K562 (cell line): ENCODE data around the gene EYA3. TPM values are rescaled to one million over a fixed set of nuclear protein-coding genes. Genes with fewer than 3 reads are reported as not detected.

Source experiments
- ARID2 ChIP-seq: fragments of 450-650 bp; IDR thresholded peaks from 2 replicates; pipeline ENCODE4 v1.6.1; 2017; ENCODE audit warnings: antibody characterized with exemption, mild to moderate bottlenecking
- ATF7 ChIP-seq: fragments of 450-650 bp; IDR thresholded peaks from 2 replicates; pipeline ENCODE4 v1.7.1; 2014; ENCODE audit warnings: mild to moderate bottlenecking, moderate library complexity
- EP400 ChIP-seq: fragments of 450-650 bp; IDR thresholded peaks from 2 replicates; pipeline ENCODE4 v1.6.1; 2017; ENCODE audit warnings: antibody characterized with exemption, mild to moderate bottlenecking, moderate library complexity
- FOXK2 ChIP-seq, 2 experiments: fragments of 450-650 bp; IDR thresholded peaks in 1 of 2; conservative IDR thresholded peaks in 1 of 2; 2 replicates each; pipeline ENCODE4 v1.6.1; 2016; ENCODE audit warnings: low read depth in 2 of 2, mild to moderate bottlenecking in 1 of 2
- GATAD2A ChIP-seq: fragments of 450-650 bp; IDR thresholded peaks from 2 replicates; pipeline ENCODE4 v1.6.1; 2017
- HSF4 ChIP-seq: fragments of 250-450 bp; sonication (Bioruptor Pico); IDR thresholded peaks from 2 replicates; pipeline ENCODE4 v2.1.2; 2022; ENCODE audit warnings: mild to moderate bottlenecking, moderate library complexity, borderline replicate concordance
- KLF10 ChIP-seq: fragments of 250-450 bp; sonication (Bioruptor Pico); IDR thresholded peaks from 2 replicates; pipeline ENCODE4 v1.6.1; 2021; ENCODE audit warnings: matching md5 sums
- MAFK ChIP-seq: IDR thresholded peaks from 2 replicates; pipeline ENCODE4 v1.6.1; 2011; ENCODE audit warnings: low read length, improper control_type of control experiment
- NCOA2 ChIP-seq, 2 experiments: fragments of 450-650 bp; IDR thresholded peaks; 2 replicates each; pipeline ENCODE4 v1.6.1; 2018; ENCODE audit warnings: mild to moderate bottlenecking in 2 of 2, moderate library complexity in 1 of 2; ENCODE audit not compliant: partially characterized antibody in 2 of 2
- NCOA4 ChIP-seq: fragments of 450-650 bp; IDR thresholded peaks from 2 replicates; pipeline ENCODE4 v1.6.1; 2018; ENCODE audit warnings: mild to moderate bottlenecking; ENCODE audit not compliant: partially characterized antibody
- NFIC ChIP-seq: fragments of 450-650 bp; IDR thresholded peaks from 2 replicates; pipeline ENCODE4 v1.6.1; 2017; ENCODE audit warnings: mild to moderate bottlenecking, inconsistent platforms
- PRPF4 ChIP-seq: fragments of 200-400 bp; formaldehyde crosslinking; IDR thresholded peaks from one replicate; pipeline ENCODE4 v1.6.1; 2017; ENCODE audit warnings: low read length, low read depth, mild to moderate bottlenecking; ENCODE audit not compliant: insufficient read depth, poor library complexity, severe bottlenecking
- RFX7 ChIP-seq: fragments of 250-450 bp; sonication (Bioruptor Pico); IDR thresholded peaks from 2 replicates; pipeline ENCODE4 v1.5.1; 2021; ENCODE audit warnings: mild to moderate bottlenecking
- SNRNP70 ChIP-seq: fragments of 200-400 bp; formaldehyde crosslinking; optimal IDR thresholded peaks from 2 replicates; pipeline ENCODE3; 2017; ENCODE audit warnings: low read depth, low read length
- TAL1 ChIP-seq: fragments of 450-650 bp; IDR thresholded peaks from 2 replicates; pipeline ENCODE4 v1.6.1; 2016; ENCODE audit warnings: mild to moderate bottlenecking
- TFAM ChIP-seq: fragments of 250-450 bp; sonication (Bioruptor Pico); conservative IDR thresholded peaks from 2 replicates; pipeline ENCODE4 v1.5.0; 2021; ENCODE audit warnings: mild to moderate bottlenecking, moderate library complexity
- ZFP30 ChIP-seq: fragments of 250-450 bp; sonication (Bioruptor Pico); IDR thresholded peaks from 2 replicates; pipeline ENCODE4 v1.8.0; 2022; ENCODE audit warnings: moderate library complexity, mild to moderate bottlenecking, inconsistent platforms, borderline replicate concordance
- ZNF436 ChIP-seq: fragments of 250-450, 450-650 bp; sonication (Bioruptor Pico); formaldehyde crosslinking; IDR thresholded peaks from 2 replicates; pipeline ENCODE4 v1.7.0; 2020; ENCODE audit warnings: mild to moderate bottlenecking
- ZNF445 ChIP-seq: fragments of 250-450 bp; sonication (Bioruptor Pico); IDR thresholded peaks from 2 replicates; pipeline ENCODE4 v1.4.0; 2020; ENCODE audit warnings: low read depth, mild to moderate bottlenecking, moderate library complexity
- ZNF717 ChIP-seq: fragments of 250-450 bp; sonication (Bioruptor Pico); IDR thresholded peaks from 2 replicates; pipeline ENCODE4 v1.5.0; 2021
- ZNF778 ChIP-seq: fragments of 450-650 bp; formaldehyde crosslinking; IDR thresholded peaks from 2 replicates; pipeline ENCODE4 v1.4.0; 2020; ENCODE audit warnings: mild to moderate bottlenecking, moderate library complexity
- polyA plus RNA-seq, 8 experiments: library from polyadenylated mRNA; depleted of rRNA in 4 of 8; stranded (reverse) in 5 of 8; unstranded in 3 of 8; fragments of >200 nt; fragmentation: Nextera tagmentation in 2 of 8; fragmentation: Illumina TruSeq in 1 of 8; extraction: Ambion mirVana in 2 of 8; extraction: Trizol in 1 of 8; gene quantifications; 2 replicates each; pipeline versions ENCODE4 v1.2.1 to v1.2.3, GENCODE V29; 2011 to 2014; ENCODE audit warnings: inconsistent platforms in 1 of 8, missing spikeins in 1 of 8
- total RNA-seq, 7 experiments: library from RNA; depleted of rRNA in 6 of 7; stranded (reverse); fragments of >200 nt in 6 of 7; fragmentation: Illumina TruSeq in 2 of 7; extraction: Trizol in 2 of 7; gene quantifications; 2 replicates each; pipeline versions ENCODE4 v1.2.1 to v1.2.3, GENCODE V29; 2011 to 2021; ENCODE audit warnings: low replicate concordance in 1 of 7
- TF ChIP-seq, protein P1 (sequence below): fragments of 250-450 bp; sonication (Bioruptor Pico); IDR thresholded peaks from 2 replicates; pipeline ENCODE4 v1.5.0; 2020; ENCODE audit warnings: mild to moderate bottlenecking, borderline replicate concordance
- TF ChIP-seq, protein P2 (sequence below): sonication (generic); formaldehyde crosslinking; IDR thresholded peaks from 2 replicates; pipeline ENCODE4 v1.8.0; 2022; ENCODE audit warnings: missing genetic modification reagents, mild to moderate bottlenecking, borderline replicate concordance
- TF ChIP-seq, protein P3 (sequence below): sonication (generic); formaldehyde crosslinking; IDR thresholded peaks from 2 replicates; pipeline ENCODE4 v1.8.0; 2023; ENCODE audit warnings: mild to moderate bottlenecking, missing genetic modification reagents
- TF ChIP-seq, protein P4 (sequence below): sonication (generic); formaldehyde crosslinking; IDR thresholded peaks from 2 replicates; pipeline ENCODE4 v1.8.0; 2022; ENCODE audit warnings: mild to moderate bottlenecking, missing genetic modification reagents

Gene EYA3
- total and polyA plus RNA-seq, 9 of the 15 experiments (the other 6 are each of a cell fraction or from before 2014, with no cell fraction given), result 21.7 to 64.0 (median 43.6) TPM

DNA sequence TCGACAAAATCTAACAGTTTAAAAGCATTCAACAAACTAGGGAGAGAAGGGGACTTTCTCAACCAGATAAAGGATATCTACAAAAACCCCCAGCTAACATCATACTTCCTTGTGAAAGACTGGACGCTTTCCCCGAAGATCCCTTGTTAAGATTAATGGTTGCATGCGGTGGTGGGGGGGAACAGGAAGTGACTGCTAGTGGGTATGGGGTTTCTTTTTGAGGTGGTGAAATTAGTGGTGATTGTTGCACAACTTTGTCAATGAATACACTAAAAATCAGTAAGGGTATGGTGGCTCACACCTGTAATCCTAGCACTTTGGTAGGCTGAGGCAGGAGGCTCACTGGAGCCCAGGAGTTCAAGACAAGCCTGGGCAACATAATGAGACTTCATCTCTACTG lies 26.9 kb upstream of the EYA3 start (continued):
- TF ChIP-seq, protein P1, sequence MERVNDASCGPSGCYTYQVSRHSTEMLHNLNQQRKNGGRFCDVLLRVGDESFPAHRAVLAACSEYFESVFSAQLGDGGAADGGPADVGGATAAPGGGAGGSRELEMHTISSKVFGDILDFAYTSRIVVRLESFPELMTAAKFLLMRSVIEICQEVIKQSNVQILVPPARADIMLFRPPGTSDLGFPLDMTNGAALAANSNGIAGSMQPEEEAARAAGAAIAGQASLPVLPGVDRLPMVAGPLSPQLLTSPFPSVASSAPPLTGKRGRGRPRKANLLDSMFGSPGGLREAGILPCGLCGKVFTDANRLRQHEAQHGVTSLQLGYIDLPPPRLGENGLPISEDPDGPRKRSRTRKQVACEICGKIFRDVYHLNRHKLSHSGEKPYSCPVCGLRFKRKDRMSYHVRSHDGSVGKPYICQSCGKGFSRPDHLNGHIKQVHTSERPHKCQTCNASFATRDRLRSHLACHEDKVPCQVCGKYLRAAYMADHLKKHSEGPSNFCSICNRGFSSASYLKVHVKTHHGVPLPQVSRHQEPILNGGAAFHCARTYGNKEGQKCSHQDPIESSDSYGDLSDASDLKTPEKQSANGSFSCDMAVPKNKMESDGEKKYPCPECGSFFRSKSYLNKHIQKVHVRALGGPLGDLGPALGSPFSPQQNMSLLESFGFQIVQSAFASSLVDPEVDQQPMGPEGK (CRISPR knock-in tag), result no peak
- no peak for TF ChIP-seq MAFK
- TF ChIP-seq TFAM (CRISPR knock-in tag), result no peak
- peak; percentile 45 for TF ChIP-seq TAL1
- TF ChIP-seq KLF10, result no peak
- TF ChIP-seq ZFP30, result no peak
- TF ChIP-seq NCOA2 (IDR thresholded peaks at IDR 0.05; ENCODE audit: partially characterized antibody in 2 of 2), result no peak
- TF ChIP-seq, protein P2, sequence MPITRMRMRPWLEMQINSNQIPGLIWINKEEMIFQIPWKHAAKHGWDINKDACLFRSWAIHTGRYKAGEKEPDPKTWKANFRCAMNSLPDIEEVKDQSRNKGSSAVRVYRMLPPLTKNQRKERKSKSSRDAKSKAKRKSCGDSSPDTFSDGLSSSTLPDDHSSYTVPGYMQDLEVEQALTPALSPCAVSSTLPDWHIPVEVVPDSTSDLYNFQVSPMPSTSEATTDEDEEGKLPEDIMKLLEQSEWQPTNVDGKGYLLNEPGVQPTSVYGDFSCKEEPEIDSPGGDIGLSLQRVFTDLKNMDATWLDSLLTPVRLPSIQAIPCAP (CRISPR knock-in tag), result no peak
- no peak for TF ChIP-seq ZNF445 (CRISPR knock-in tag)
- no peak for TF ChIP-seq ZNF717 (CRISPR knock-in tag)
- TF ChIP-seq NFIC, result no peak
- TF ChIP-seq ARID2, result no peak
- TF ChIP-seq ATF7, result peak; percentile 81
- no peak for TF ChIP-seq ZNF436 (CRISPR knock-in tag)
- TF ChIP-seq, protein P3, sequence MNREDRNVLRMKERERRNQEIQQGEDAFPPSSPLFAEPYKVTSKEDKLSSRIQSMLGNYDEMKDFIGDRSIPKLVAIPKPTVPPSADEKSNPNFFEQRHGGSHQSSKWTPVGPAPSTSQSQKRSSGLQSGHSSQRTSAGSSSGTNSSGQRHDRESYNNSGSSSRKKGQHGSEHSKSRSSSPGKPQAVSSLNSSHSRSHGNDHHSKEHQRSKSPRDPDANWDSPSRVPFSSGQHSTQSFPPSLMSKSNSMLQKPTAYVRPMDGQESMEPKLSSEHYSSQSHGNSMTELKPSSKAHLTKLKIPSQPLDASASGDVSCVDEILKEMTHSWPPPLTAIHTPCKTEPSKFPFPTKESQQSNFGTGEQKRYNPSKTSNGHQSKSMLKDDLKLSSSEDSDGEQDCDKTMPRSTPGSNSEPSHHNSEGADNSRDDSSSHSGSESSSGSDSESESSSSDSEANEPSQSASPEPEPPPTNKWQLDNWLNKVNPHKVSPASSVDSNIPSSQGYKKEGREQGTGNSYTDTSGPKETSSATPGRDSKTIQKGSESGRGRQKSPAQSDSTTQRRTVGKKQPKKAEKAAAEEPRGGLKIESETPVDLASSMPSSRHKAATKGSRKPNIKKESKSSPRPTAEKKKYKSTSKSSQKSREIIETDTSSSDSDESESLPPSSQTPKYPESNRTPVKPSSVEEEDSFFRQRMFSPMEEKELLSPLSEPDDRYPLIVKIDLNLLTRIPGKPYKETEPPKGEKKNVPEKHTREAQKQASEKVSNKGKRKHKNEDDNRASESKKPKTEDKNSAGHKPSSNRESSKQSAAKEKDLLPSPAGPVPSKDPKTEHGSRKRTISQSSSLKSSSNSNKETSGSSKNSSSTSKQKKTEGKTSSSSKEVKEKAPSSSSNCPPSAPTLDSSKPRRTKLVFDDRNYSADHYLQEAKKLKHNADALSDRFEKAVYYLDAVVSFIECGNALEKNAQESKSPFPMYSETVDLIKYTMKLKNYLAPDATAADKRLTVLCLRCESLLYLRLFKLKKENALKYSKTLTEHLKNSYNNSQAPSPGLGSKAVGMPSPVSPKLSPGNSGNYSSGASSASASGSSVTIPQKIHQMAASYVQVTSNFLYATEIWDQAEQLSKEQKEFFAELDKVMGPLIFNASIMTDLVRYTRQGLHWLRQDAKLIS (CRISPR knock-in tag), result no peak
- TF ChIP-seq HSF4 (CRISPR knock-in tag), result no peak
- TF ChIP-seq NCOA4, result no peak
- TF ChIP-seq, protein P4, sequence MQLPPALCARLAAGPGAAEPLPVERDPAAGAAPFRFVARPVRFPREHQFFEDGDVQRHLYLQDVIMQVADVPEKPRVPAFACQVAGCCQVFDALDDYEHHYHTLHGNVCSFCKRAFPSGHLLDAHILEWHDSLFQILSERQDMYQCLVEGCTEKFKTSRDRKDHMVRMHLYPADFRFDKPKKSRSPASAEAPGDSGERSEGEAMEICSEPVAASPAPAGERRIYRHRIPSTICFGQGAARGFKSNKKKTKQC (CRISPR knock-in tag), result no peak
- no peak for TF ChIP-seq ZNF778
- no peak for TF ChIP-seq GATAD2A
- TF ChIP-seq PRPF4, result no peak
- no peak for TF ChIP-seq RFX7 (CRISPR knock-in tag)
- TF ChIP-seq EP400, result peak; percentile 73
- TF ChIP-seq FOXK2 (conservative IDR thresholded peaks at IDR 0.05 in 1 of 2, IDR thresholded peaks at IDR 0.05 in 1 of 2; ENCODE audit: low read depth in 2 of 2), result peak in 1 of 2 experiments; percentile 33; a peak in 1 of 4 replicates
- TF ChIP-seq SNRNP70, result no peak
